HepG2 (cell line): Measurements from ENCODE around the gene WTAP. TPM values are rescaled to one million over a fixed set of nuclear protein-coding genes. Genes with fewer than 3 reads are reported as not detected.

Source experiments
- EEA1 ChIP-seq: sonication (generic); formaldehyde crosslinking; IDR thresholded peaks from 2 replicates; pipeline ENCODE4 v1.5.1; 2020; ENCODE audit warnings: mild to moderate bottlenecking, missing genetic modification reagents, borderline replicate concordance
- FOXC1 ChIP-seq: sonication (generic); formaldehyde crosslinking; IDR thresholded peaks from 2 replicates; pipeline ENCODE4 v1.8.0; 2022; ENCODE audit warnings: mild to moderate bottlenecking, missing genetic modification reagents, borderline replicate concordance
- GLMP ChIP-seq: sonication (generic); formaldehyde crosslinking; IDR thresholded peaks from 2 replicates; pipeline ENCODE4 v1.9.0; 2021; ENCODE audit warnings: missing genetic modification reagents, mild to moderate bottlenecking, borderline replicate concordance
- IKZF4 ChIP-seq: sonication (generic); formaldehyde crosslinking; IDR thresholded peaks from 2 replicates; pipeline ENCODE4 v1.5.1; 2020; ENCODE audit warnings: borderline replicate concordance, mild to moderate bottlenecking, low read depth, missing genetic modification reagents; ENCODE audit errors: not compliant biosample characterization
- JUN ChIP-seq: sonication (generic); formaldehyde crosslinking; IDR thresholded peaks from 2 replicates; pipeline ENCODE4 v1.4.0; 2020; ENCODE audit warnings: mild to moderate bottlenecking, missing genetic modification reagents
- MEIS1 ChIP-seq: sonication (generic); formaldehyde crosslinking; IDR thresholded peaks from 2 replicates; pipeline ENCODE4 v1.9.0; 2021; ENCODE audit warnings: mild to moderate bottlenecking, missing genetic modification reagents, moderate library complexity, borderline replicate concordance
- MYNN ChIP-seq: sonication (generic); formaldehyde crosslinking; IDR thresholded peaks from 2 replicates; pipeline ENCODE4 v1.4.0; 2020; ENCODE audit warnings: mild to moderate bottlenecking, low read depth, missing genetic modification reagents
- NFIB ChIP-seq: sonication (generic); formaldehyde crosslinking; IDR thresholded peaks from 2 replicates; pipeline ENCODE4 v1.9.0; 2021; ENCODE audit warnings: missing genetic modification reagents, mild to moderate bottlenecking, borderline replicate concordance
- RFX3 ChIP-seq: IDR thresholded peaks from 2 replicates; pipeline ENCODE4 v1.6.1; 2016; ENCODE audit warnings: missing biosample characterization, missing genetic modification reagents
- SNAPC5 ChIP-seq: sonication (generic); formaldehyde crosslinking; IDR thresholded peaks from 2 replicates; pipeline ENCODE4 v1.8.1; 2023; ENCODE audit warnings: mild to moderate bottlenecking, missing genetic modification reagents, borderline replicate concordance
- SOX6 ChIP-seq, 2 experiments: fragments of 450-650 bp in 1 of 2; sonication (generic) in 1 of 2; formaldehyde crosslinking in 1 of 2; IDR thresholded peaks; 2 replicates each; pipeline versions ENCODE4 v1.4.0 to v1.6.1; 2017 to 2020; ENCODE audit warnings: antibody characterized with exemption in 1 of 2, mild to moderate bottlenecking in 1 of 2, missing genetic modification reagents in 1 of 2
- SRSF4 ChIP-seq: fragments of 200-400 bp; formaldehyde crosslinking; IDR thresholded peaks from one replicate; pipeline ENCODE4 v1.6.1; 2018; ENCODE audit warnings: mild to moderate bottlenecking, low read depth, low read length, moderate library complexity; ENCODE audit not compliant: poor library complexity, severe bottlenecking
- U2AF2 ChIP-seq: fragments of 200-400 bp; formaldehyde crosslinking; IDR thresholded peaks from 2 replicates; pipeline ENCODE4 v1.6.1; 2017; ENCODE audit warnings: low read depth, mild to moderate bottlenecking, low read length
- ZFYVE20 ChIP-seq: sonication (generic); formaldehyde crosslinking; IDR thresholded peaks from 2 replicates; pipeline ENCODE4 v1.8.0; 2023; ENCODE audit warnings: low read depth, mild to moderate bottlenecking, moderate library complexity, missing genetic modification reagents, borderline replicate concordance
- ZNF615 ChIP-seq: sonication (generic); formaldehyde crosslinking; IDR thresholded peaks from 2 replicates; pipeline ENCODE4 v1.5.0; 2020; ENCODE audit warnings: mild to moderate bottlenecking, missing genetic modification reagents, borderline replicate concordance
- polyA plus RNA-seq, 8 experiments: library from polyadenylated mRNA; depleted of rRNA in 3 of 8; stranded (reverse) in 7 of 8; unstranded in 1 of 8; fragments of >200 nt; fragmentation: Illumina TruSeq in 4 of 8; extraction: Trizol in 4 of 8; gene quantifications; 2 replicates each; pipeline versions ENCODE4 v1.2.1 to v1.2.3, GENCODE V29; 2011 to 2016; ENCODE audit warnings: low read depth in 4 of 8, missing spikeins in 1 of 8, mixed read lengths in 1 of 8; ENCODE audit not compliant: insufficient read depth in 1 of 8
- total RNA-seq, 5 experiments: library from RNA; depleted of rRNA; stranded (reverse); fragments of >200 nt; fragmentation: Illumina TruSeq; extraction: Trizol; gene quantifications; 2 replicates each; pipeline ENCODE4 v1.2.3, GENCODE V29; 2016; ENCODE audit warnings: low read depth in 1 of 5
- TF ChIP-seq, protein P1 (sequence below): sonication (generic); formaldehyde crosslinking; IDR thresholded peaks from 2 replicates; pipeline ENCODE4 v1.4.0; 2020; ENCODE audit warnings: missing genetic modification reagents, mild to moderate bottlenecking, borderline replicate concordance
- TF ChIP-seq, protein P2 (sequence below): sonication (generic); formaldehyde crosslinking; IDR thresholded peaks from 2 replicates; pipeline ENCODE4 v1.9.0; 2021; ENCODE audit warnings: missing genetic modification reagents, borderline replicate concordance
- TF ChIP-seq, protein P3 (sequence below): IDR thresholded peaks from 2 replicates; pipeline ENCODE4 v1.6.1; 2016
- TF ChIP-seq, protein P4 (sequence below): sonication (generic); formaldehyde crosslinking; IDR thresholded peaks from 2 replicates; pipeline ENCODE4 v1.4.0; 2020; ENCODE audit warnings: missing genetic modification reagents

The WTAP gene
- total and polyA plus RNA-seq, 2 of the 13 experiments (the other 11 are each of a cell fraction or from before 2014, with no cell fraction given) = 31.6 to 167 TPM

- TF ChIP-seq, protein P1, sequence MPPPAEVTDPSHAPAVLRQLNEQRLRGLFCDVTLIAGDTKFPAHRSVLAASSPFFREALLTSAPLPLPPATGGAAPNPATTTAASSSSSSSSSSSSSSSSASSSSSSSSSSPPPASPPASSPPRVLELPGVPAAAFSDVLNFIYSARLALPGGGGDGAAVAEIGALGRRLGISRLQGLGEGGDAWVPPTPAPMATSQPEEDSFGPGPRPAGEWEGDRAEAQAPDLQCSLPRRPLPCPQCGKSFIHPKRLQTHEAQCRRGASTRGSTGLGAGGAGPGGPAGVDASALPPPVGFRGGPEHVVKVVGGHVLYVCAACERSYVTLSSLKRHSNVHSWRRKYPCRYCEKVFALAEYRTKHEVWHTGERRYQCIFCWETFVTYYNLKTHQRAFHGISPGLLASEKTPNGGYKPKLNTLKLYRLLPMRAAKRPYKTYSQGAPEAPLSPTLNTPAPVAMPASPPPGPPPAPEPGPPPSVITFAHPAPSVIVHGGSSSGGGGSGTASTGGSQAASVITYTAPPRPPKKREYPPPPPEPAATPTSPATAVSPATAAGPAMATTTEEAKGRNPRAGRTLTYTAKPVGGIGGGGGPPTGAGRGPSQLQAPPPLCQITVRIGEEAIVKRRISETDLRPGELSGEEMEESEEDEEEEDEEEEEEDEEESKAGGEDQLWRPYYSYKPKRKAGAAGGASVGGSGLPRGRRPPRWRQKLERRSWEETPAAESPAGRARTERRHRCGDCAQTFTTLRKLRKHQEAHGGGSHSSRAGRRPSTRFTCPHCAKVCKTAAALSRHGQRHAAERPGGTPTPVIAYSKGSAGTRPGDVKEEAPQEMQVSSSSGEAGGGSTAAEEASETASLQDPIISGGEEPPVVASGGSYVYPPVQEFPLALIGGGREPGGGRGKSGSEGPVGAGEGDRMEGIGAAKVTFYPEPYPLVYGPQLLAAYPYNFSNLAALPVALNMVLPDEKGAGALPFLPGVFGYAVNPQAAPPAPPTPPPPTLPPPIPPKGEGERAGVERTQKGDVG (CRISPR knock-in tag) = no peak
- no peak for TF ChIP-seq IKZF4 (CRISPR knock-in tag)
- TF ChIP-seq FOXC1 (CRISPR knock-in tag) = peak; percentile 56; the same call in 1 of the 2 replicates
- TF ChIP-seq SOX6 (IDR thresholded peaks at IDR 0.05) = no peak
- TF ChIP-seq SOX6 (CRISPR knock-in tag; IDR thresholded peaks at IDR 0.05) = no peak
- TF ChIP-seq RFX3 (CRISPR knock-in tag) = no peak
- TF ChIP-seq MYNN (CRISPR knock-in tag) = no peak
- no peak for TF ChIP-seq JUN
- no peak for TF ChIP-seq MEIS1 (CRISPR knock-in tag)
- TF ChIP-seq GLMP (CRISPR knock-in tag) = no peak
- TF ChIP-seq ZFYVE20 (CRISPR knock-in tag) = no peak
- no peak for TF ChIP-seq NFIB
- no peak; the same call in 1 of the 2 replicates for TF ChIP-seq EEA1 (CRISPR knock-in tag)
- no peak for TF ChIP-seq U2AF2
- TF ChIP-seq SRSF4 = no peak
- TF ChIP-seq, protein P2, sequence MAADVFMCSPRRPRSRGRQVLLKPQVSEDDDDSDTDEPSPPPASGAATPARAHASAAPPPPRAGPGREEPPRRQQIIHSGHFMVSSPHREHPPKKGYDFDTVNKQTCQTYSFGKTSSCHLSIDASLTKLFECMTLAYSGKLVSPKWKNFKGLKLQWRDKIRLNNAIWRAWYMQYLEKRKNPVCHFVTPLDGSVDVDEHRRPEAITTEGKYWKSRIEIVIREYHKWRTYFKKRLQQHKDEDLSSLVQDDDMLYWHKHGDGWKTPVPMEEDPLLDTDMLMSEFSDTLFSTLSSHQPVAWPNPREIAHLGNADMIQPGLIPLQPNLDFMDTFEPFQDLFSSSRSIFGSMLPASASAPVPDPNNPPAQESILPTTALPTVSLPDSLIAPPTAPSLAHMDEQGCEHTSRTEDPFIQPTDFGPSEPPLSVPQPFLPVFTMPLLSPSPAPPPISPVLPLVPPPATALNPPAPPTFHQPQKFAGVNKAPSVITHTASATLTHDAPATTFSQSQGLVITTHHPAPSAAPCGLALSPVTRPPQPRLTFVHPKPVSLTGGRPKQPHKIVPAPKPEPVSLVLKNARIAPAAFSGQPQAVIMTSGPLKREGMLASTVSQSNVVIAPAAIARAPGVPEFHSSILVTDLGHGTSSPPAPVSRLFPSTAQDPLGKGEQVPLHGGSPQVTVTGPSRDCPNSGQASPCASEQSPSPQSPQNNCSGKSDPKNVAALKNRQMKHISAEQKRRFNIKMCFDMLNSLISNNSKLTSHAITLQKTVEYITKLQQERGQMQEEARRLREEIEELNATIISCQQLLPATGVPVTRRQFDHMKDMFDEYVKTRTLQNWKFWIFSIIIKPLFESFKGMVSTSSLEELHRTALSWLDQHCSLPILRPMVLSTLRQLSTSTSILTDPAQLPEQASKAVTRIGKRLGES (CRISPR knock-in tag) = no peak
- TF ChIP-seq ZNF615 (CRISPR knock-in tag) = no peak
- TF ChIP-seq, protein P3, sequence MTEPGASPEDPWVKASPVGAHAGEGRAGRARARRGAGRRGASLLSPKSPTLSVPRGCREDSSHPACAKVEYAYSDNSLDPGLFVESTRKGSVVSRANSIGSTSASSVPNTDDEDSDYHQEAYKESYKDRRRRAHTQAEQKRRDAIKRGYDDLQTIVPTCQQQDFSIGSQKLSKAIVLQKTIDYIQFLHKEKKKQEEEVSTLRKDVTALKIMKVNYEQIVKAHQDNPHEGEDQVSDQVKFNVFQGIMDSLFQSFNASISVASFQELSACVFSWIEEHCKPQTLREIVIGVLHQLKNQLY (CRISPR knock-in tag) = no peak
- TF ChIP-seq, protein P4, sequence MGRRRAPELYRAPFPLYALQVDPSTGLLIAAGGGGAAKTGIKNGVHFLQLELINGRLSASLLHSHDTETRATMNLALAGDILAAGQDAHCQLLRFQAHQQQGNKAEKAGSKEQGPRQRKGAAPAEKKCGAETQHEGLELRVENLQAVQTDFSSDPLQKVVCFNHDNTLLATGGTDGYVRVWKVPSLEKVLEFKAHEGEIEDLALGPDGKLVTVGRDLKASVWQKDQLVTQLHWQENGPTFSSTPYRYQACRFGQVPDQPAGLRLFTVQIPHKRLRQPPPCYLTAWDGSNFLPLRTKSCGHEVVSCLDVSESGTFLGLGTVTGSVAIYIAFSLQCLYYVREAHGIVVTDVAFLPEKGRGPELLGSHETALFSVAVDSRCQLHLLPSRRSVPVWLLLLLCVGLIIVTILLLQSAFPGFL (CRISPR knock-in tag) = no peak
- TF ChIP-seq SNAPC5 (CRISPR knock-in tag) = no peak
Measured at GRCh38 chr6:159790956-159791598, 63.8 kb downstream of the WTAP start (continued).
